MCF 10A (cell line): Measurements from ENCODE around the gene CCDC185. TPM values are rescaled to one million over a fixed set of nuclear protein-coding genes. Genes with fewer than 3 reads are reported as not detected.

ENCODE experiments used
- BruUV-seq: library from RNA; stranded (reverse); fragments of 400-500 nt; replicated peaks from 2 replicates; lab custom pipeline; 2021; lab: Mats Ljungman, UMichigan
- CTCF ChIA-PET: fragments of 300-600 bp; sonication (Branson Sonifier 250); formaldehyde crosslinking; extraction: SDS; loops from one replicate; lab custom pipeline; 2021; ENCODE audit warnings: antibody characterized with exemption, inconsistent platforms; lab: Yijun Ruan, JAX
- POLR2A ChIA-PET: fragments of 300-600, 350-650 bp; sonication (Branson Sonifier 250); formaldehyde crosslinking; extraction: SDS; loops from one replicate; lab custom pipeline; 2020; ENCODE audit warnings: antibody characterized with exemption, inconsistent platforms; lab: Yijun Ruan, JAX
- DNase-seq: peaks from one replicate; pipeline ENCODE4 v3.0.0-alpha.2; 2018; ENCODE audit not compliant: unreplicated experiment
- H3K27ac Mint-ChIP-seq: one replicate; pipeline ENCODE4 v1.8.0; 2022; ENCODE audit warnings: mild to moderate bottlenecking, low read depth, mixed read lengths; ENCODE audit not compliant: unreplicated experiment
- H3K27me3 Mint-ChIP-seq: one replicate; pipeline ENCODE4 v1.8.0; 2022; ENCODE audit warnings: mixed read lengths; ENCODE audit not compliant: insufficient read depth, unreplicated experiment
- H3K36me3 Mint-ChIP-seq: one replicate; pipeline ENCODE4 v1.8.0; 2022; ENCODE audit warnings: mild to moderate bottlenecking, moderate library complexity, mixed read lengths; ENCODE audit not compliant: insufficient read depth, unreplicated experiment
- H3K4me1 Mint-ChIP-seq: one replicate; pipeline ENCODE4 v1.8.0; 2022; ENCODE audit warnings: mixed read lengths; ENCODE audit not compliant: insufficient read depth, unreplicated experiment
- H3K4me3 Mint-ChIP-seq: one replicate; pipeline ENCODE4 v1.8.0; 2022; ENCODE audit warnings: mild to moderate bottlenecking, moderate library complexity, mixed read lengths; ENCODE audit not compliant: unreplicated experiment
- H3K9me3 Mint-ChIP-seq: one replicate; pipeline ENCODE4 v1.8.0; 2022; ENCODE audit warnings: mixed read lengths; ENCODE audit not compliant: unreplicated experiment
- CTCF ChIP-seq: fragments of 200-600 bp; IDR thresholded peaks from one replicate; pipeline ENCODE4 v1.8.0; 2022; ENCODE audit warnings: antibody characterized with exemption, mild to moderate bottlenecking; ENCODE audit not compliant: unreplicated experiment
- intact Hi-C: fragments of 100-400 bp; cut with micrococcal nuclease; formaldehyde crosslinking; loops from 2 replicates; pipeline ENCODE4 v1.14.1; 2022
- total RNA-seq: library from RNA; stranded (reverse); gene quantifications from 2 replicates; pipeline ENCODE4 v1.2.3, GENCODE V29; 2022

Gene CCDC185
- total RNA-seq, 1 experiment from 2014 or later: not detected

GRCh38 chr1:223364685-223365382 is 28.4 kb upstream of the CCDC185 start:
- DNase-seq: no peak
- Mint-ChIP-seq H3K27ac (no peak overlapping the region), H3K4me1 (no peaks in the 10 kb centered on the region), H3K27me3 (peaks cover 77% of the 10 kb centered on the region), H3K36me3 (no peaks in the 10 kb centered on the region), H3K9me3 (no peaks in the 10 kb centered on the region), H3K4me3 (peak overlapping the region; percentile 61)
- ChIA-PET POLR2A (interaction anchor here (1.4 kb wide), 1 partner anchor 12 kb away, joined by 5 read pairs; no protein-coding TSS in a partner anchor), CTCF (interaction anchor here (0.9 to 9.1 kb wide), 3 partner anchors 229 to 241 kb away, joined by 3 to 171 read pairs (median 4); no protein-coding TSS in a partner anchor)
- BruUV-seq: no TSS peak
- TF ChIP-seq CTCF: no peak
- intact Hi-C loops: no loop called here

GRCh38 chr1:223374064-223374610 is 19.1 kb upstream of the CCDC185 start:
- TF ChIP-seq CTCF: no peak
- Mint-ChIP-seq H3K4me3 (no peak overlapping the region), H3K27ac (no peak overlapping the region), H3K36me3 (no peaks in the 10 kb centered on the region), H3K9me3 (peaks cover 23% of the 10 kb centered on the region), H3K27me3 (peaks cover 45% of the 10 kb centered on the region), H3K4me1 (no peaks in the 10 kb centered on the region)
- CTCF ChIA-PET: interaction anchor here (0.6 to 2.7 kb wide), 4 partner anchors 15 to 285 kb away, joined by 3 to 5 read pairs (median 4); no protein-coding TSS in a partner anchor
- no peak for DNase-seq
- intact Hi-C loops: no loop called here
- BruUV-seq: no TSS peak
- POLR2A ChIA-PET: interaction anchor here (0.7 kb wide), 1 partner anchor 437 kb away, joined by 3 read pairs; no protein-coding TSS in a partner anchor

GRCh38 chr1:223378754-223379153 is 14.5 kb upstream of the CCDC185 start:
- no peaks in the 10 kb centered on the region for H3K36me3 Mint-ChIP-seq
- H3K4me1 Mint-ChIP-seq: no peaks in the 10 kb centered on the region
- intact Hi-C loops: no loop called here
- no peak overlapping the region for H3K27ac Mint-ChIP-seq
- H3K27me3 Mint-ChIP-seq: peaks cover 11% of the 10 kb centered on the region
- no TSS peak for BruUV-seq
- no peak for DNase-seq
- no peak overlapping the region for H3K4me3 Mint-ChIP-seq
- no peak for TF ChIP-seq CTCF
- H3K9me3 Mint-ChIP-seq: peaks cover 15% of the 10 kb centered on the region
- ChIA-PET POLR2A (interaction anchor here (0.6 to 1.1 kb wide), 3 partner anchors 10 to 1068 kb away, joined by 3 to 6 read pairs (median 3); no protein-coding TSS in a partner anchor), CTCF (interaction anchor here (0.6 to 1.6 kb wide), 4 partner anchors 162 to 255 kb away, joined by 3 to 4 read pairs (median 3); no protein-coding TSS in a partner anchor)

GRCh38 chr1:223386013-223386412 is 7.2 kb upstream of the CCDC185 start:
- DNase-seq: no peak
- Mint-ChIP-seq H3K4me3 (no peak overlapping the region), H3K36me3 (no peaks in the 10 kb centered on the region), H3K9me3 (no peaks in the 10 kb centered on the region), H3K27ac (no peak overlapping the region), H3K4me1 (no peaks in the 10 kb centered on the region), H3K27me3 (no peaks in the 10 kb centered on the region)
- BruUV-seq: no TSS peak
- POLR2A ChIA-PET: no interaction called here
- intact Hi-C loops: no loop called here
- CTCF ChIA-PET: interaction anchor here (1.1 kb wide), 1 partner anchor 263 kb away, joined by 3 read pairs; no protein-coding TSS in a partner anchor
- no peak for TF ChIP-seq CTCF
